Activated CD8-positive, alpha-beta memory T cell treated with anti-CD3 and anti-CD28 coated beads for 24 hours (primary cell): ENCODE measurements around the gene FGF18.

Experiments used
- DNase-seq: peaks from one replicate; pipeline ENCODE4 v3.0.0-alpha.2; 2020

Gene FGF18

DNA sequence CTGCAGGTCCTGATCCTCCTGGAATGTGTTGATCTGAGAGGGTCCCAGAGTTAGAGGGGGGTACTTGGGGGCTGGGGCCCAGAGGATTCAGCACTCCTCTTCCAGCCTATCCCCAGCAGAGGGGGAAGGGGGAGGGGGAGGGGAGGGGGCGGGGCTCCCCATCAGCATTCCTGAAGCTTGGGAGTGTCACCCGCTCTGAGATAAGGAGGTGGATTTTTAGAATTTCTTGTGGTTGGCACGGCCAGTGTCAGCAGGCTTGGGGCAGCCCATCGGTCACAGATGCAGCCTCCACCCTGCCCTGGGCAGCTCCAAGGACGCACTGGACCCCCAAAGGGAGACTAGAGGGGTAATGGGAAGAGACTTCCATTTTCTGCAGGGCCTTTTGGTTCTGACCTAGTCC, 5.3 kb downstream of the FGF18 start:
- DNase-seq = no peak

DNA sequence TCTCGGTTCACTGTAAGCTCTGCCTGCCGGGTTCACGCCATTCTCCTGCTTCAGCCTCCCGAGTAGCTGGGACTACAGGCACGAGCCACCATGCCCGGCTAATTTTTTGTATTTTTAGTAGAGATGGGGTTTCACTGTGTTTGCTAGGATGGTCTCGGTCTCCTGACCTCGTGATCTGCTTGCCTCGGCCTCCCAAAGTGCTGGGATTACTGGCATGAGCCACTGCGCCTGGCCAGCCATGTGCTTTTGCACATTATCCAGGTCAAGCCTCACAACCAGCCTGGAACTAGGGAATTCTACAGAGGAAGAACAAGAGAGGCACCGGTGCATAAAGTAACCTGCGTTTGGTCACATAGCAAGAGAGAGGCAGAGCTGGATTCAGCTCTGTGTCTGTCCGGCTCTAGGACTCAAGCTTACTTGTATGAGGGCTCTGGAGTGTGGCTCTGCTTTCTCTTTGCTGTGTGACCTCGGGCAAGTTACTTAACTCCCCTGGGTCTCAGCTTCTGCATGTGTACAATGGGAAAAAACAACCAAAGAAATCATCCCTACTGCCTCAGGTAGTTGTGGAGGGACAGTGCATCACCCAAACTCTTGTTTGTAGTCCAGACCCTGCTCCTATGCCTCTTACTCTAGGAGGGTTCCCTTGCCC, 6.3 kb downstream of the FGF18 start:
- DNase-seq = no peak

DNA sequence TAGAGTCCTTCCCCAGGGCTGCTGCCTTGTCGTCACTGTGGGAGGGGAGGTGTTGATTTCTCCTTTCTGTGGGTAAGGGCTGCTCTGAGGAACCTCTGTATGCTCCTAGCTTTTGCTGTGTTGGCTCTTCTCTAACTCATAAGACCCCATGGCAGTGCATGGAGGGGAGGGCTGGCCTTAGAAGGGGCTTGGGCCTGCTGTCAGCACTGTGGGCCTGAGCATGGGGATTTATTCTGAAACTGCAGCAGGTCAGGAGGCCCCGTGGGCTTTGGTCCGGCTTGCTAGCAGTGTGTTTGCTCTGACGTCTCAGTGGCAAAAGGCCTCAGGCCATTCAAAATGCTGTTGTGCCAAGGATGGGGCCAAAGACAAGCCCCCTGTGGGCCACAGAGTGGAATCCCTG, 6.8 kb downstream of the FGF18 start:
- no peak for DNase-seq

DNA sequence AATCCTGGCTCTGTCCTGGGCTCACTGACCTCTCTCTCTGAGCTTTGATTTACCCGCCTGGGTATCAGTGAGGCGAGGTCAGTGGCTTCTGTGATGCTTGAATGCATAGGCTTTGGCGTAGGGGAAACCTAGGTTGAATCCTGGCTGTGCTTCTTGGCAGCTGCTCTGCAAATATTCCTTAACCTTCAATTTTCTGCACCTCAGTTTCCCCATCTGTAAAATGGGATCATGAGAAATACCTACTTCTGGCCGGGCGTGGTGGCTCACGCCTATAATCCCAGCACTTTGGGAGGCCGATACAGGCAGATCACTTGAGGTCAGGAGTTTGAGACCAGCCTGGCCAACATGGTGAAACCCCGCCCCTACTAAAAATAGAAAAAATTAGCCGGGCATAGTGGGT, 7.2 kb downstream of the FGF18 start:
- DNase-seq = no peak

DNA sequence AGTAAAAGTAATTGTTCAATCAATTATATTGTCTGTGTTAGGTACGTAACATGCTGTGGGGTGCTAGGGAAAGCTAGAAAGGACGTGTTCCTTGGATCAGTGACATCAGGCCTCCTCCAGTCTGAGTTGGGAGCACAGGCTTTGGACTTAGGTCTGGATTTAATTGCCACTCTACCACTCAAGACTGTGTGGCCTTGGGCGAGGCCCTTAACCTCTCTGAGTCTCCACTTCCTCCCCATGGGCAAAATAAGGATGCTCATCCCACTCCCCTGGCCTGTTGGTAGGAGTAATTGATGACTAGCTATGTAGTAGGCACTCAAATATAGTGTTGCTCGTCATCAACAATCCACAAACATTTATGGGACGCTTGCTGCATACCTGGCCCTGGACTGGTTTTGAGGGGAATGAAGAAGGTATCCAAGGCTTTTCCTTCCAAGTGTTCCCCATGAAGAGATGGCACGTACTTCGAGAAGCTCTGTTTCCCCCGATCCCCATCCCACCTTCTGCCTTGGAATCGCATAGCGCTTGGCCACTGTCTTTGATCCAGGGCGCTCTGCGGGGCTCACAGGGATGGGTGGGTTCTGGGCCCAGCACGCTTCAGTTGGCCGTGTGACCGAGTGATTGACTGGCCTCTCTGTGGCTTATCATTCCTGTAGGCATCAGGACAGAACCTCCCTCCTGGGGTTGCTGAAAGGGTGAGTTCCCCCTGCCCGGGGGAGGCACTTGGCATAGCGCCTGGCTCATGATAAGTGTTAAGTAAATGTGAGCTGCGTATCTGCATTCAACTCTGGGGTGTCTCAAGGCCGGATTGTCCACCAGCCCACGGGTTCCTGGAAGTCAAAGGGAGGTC, 8.1 kb downstream of the FGF18 start:
- DNase-seq = no peak

DNA sequence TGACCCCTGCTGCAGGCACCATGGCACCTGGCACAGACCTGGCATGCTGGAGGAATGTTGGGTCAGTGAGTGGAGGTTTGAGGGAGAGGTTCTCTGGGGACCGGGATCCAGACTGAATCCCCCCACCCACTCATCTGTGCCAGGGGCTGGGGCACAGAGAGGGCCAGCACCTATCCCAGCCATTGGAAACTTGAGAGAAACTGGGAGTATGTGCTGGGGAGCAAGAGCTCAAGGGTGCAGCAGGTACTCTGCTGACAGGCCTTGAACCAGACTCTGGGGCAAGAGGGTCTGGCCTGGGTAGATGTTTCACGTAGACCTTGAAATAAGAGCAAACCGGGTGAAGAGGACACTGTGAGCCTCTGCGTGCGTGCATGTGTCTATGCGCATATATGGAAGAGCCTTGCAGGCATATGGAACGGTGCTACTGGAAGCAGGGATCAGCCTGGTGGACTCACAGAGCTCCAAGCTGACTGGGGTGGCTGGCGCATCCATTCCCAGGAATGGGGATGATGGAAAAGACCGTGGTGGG, 8.8 kb downstream of the FGF18 start:
- no peak for DNase-seq

DNA sequence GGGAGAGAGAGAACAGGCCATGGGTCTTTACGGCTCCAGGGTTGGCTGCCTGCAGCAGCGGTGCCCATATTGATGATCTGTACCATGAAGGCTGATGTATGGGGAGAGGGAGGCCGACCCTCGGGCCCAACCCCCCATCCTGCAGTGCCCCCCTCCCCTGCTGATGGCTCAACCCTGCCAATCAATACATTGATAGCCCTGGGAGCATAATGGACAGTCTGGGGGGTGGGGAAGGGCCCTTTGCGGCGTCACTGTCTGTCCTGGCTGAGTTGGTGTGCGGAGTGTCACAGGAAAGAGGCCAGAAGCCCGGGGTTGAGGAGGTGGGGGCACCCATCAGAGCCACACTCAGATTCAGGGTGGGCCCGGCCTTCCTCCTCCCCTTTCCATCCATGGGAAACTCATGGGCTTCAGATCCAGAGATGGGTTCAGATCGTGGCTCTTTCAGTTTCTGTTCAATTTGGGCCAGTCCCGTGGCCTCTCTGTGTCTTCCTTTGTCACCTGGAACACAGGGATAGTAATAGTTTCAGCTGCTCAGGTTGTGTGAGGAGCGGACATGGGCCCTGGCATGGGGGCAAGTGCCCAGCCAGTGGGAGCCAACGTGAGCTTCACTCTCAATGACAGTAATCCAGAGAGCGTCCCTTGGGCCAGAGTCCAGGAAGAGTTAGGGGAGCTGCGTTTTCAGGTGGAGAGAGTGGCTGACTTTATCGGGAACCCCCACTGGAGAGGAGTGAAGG, 9.5 kb downstream of the FGF18 start:
- DNase-seq = no peak

DNA sequence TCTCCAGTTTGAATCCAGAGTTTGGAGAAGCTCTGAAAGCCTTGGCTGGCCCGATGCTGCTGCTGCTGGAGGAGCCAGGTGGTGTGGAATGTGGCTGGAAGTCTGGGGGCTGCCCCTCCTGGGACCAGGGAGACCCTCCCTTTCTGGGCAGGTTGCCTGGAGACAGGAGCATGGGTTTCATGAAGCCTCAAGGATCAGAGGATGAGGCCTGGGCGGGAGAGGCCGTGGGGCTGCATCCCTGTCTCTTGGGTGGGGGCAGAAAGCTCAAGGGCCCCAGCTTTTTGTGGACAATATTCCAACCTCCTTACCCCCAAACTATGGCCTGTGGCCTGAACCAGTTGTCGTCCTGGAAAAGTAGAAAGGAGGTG, 10.1 kb downstream of the FGF18 start:
- no peak for DNase-seq

DNA sequence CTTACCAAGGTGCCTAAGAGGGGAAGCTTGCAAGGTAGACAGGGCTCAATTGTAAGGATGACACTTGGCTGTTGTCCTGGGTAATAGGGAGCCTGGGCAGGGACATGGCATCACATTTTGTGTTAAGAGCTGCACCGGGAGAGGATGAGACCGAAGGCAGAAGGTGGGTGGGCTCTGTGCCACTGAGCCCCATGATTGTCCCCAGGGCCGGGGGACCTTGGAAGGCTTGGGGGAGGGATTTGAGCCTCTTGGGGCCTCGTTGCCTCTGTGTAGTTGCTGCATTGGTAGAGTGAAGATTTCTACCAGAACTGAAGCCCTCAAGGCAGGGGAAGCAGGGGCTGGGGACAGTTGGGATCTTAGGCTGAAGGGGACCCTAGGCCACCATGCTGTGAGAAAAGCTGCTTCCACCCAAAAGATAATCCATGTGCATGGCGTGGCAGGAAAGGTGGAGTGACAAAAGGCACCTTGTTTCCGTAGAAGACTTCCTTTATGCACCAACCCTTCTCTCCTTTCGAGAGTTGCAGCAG, 11.9 kb downstream of the FGF18 start:
- no peak for DNase-seq

DNA sequence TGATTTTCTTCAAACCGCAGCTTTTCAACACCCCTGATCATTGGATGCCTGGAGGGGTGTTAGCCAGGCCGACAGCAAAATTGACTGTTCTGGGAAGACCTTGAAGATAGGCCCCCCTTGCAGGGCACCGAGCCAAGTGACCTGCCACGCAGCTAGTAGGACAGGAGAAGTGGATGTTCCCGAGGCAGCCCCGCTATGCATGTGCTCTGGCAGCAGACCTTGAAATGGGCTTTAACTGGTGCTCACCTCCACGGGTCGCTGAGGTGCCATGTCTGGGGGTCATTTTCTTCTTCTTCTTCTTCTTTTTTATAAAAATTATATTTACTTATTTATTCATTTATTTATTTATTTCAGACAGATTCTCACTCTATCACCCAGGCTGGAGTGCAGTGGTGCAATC, 12.6 kb downstream of the FGF18 start:
- no peak for DNase-seq

DNA sequence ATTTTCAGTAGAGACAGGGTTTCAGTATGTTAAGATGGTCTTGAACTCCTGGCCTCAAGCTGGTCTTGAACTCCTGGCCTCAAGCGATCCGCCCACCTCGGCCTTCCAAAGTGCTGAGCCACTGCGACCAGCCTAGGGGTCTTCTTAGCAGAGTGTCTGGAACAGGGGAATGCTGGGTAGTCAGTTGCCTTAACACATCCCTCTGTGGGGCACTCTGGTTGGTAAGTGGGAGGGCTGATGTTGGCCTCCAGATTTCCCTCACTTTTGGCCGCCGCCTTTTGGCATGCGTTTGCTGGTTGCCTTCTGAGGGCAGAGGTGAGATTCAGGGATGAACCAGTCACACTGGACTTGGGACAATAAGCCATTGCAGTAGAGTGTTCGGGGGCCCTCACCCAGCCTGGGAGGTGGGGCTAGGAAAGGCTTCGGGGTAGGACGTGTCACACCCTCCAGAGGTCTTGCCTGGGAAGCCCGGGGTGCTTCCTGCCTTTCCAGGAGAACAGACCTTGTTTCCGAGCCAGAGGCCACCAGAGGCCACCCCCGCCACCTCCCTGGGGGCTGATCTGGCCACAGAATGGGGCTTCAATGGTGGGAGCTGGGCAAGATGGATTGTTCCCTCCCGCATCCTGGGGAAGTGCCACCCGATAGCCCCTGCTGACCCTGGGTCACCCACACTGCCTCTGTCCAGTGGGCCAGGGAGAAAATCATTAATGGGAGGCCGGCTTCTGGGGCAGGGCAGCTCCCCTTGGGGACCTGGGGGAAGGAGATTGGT, 13.3 kb downstream of the FGF18 start:
- DNase-seq = no peak

DNA sequence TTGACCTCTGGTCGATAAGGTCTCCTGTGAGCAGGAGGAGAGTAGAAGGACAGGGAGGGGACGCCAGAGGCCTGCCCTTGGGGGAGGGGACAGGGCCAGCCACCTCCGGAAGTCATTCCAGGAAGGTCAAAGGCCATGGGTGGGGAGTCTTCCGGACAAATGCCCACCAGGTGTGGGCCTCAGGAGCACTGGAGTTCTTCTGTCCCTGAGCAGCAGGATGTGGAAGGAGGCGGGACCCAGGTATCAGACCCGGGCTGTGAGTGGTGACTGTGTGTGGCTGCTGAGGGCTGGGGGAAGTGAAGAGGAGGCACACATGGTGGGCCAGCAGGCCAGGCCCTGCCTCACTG, 13.9 kb downstream of the FGF18 start:
- no peak for DNase-seq

DNA sequence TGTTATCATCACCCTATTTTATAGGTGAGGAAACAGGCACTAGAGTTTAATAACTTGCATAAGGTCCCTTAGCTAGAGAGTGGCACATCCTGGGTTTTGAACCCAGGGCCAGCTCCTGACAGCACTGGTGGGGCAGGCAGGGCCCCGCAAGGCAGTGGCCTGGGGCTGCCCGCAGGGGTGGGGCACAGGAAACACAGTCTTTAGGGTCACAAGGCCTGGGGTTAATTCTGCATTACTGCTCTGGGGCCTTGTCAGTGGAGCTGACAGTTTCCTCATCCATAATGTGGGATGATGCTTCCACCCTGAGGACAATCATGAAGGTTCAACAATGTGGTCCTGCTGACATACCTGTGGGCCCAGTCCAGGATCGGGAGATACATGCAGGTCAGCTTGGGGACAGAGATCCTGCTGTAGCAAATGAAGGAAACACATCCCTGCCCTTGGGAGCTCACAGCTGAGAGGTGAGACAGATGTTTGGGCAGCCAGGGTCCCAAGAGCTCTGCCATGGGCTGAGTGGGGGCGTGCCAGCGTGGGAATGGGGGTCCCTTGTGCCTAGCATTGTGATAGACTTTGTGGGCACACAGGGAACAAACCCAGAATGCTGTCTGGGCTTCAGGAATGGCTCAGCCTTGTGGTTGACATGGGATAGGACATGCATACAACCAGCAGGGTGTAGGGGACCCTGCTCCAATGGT, 14.7 kb downstream of the FGF18 start:
- DNase-seq = no peak

DNA sequence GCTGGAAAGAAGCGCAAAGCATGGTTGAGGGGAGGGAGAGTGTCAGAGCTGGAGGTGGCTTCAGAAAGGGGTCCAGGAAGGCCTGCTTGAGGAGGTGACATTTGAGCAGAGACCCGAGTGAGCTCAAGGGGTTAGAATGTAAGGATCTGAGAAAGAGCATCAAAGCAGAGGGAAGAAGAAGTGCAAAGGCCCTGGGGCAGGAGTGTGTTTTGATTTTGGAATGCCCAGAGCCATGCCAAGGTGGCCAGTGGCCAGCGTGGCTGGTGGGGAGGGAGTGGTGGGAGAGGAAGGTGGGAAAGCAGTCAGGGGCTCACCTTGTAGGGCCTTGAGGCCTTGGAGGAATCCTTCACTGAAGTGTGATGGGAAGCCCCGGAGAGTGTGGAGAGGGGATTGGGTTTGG, 15.4 kb downstream of the FGF18 start:
- DNase-seq = no peak

DNA sequence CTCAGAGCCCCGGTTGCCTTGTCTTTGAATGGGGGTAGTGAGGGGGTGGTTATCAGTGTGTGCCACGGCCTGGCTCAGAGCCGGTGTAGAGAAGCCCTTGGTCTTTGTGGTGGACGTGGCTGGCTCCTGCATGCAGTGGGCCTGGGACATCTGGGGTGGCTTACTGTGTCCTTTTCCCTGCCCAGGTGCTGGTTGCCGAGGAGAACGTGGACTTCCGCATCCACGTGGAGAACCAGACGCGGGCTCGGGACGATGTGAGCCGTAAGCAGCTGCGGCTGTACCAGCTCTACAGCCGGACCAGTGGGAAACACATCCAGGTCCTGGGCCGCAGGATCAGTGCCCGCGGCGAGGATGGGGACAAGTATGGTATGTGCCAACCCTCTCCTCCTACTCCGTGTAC, 16.5 kb downstream of the FGF18 start:
- DNase-seq = no peak

DNA sequence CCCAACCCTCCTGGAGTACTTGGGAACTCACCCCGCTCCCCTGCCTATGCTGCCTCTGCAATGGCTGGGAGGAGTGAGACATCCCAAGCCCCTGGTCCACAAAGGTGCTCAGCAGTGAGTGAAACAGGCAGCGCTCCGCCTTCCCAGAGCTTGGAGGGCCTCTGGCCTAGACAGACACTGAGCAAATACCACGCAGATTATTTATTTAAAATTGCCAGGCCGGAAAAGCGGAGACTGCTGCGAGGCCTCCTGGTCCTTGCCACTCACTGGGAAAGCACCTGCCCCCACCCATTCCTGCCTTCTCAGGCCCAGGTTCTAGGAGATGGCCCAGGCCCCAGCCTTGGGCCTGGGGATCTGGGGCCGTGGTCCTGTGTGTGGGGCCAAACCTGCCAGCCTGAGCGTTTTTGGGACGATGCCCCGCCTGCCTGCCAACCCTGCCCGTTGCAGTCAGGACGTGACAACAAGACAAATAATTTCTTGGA, 17.4 kb downstream of the FGF18 start:
- DNase-seq = no peak

DNA sequence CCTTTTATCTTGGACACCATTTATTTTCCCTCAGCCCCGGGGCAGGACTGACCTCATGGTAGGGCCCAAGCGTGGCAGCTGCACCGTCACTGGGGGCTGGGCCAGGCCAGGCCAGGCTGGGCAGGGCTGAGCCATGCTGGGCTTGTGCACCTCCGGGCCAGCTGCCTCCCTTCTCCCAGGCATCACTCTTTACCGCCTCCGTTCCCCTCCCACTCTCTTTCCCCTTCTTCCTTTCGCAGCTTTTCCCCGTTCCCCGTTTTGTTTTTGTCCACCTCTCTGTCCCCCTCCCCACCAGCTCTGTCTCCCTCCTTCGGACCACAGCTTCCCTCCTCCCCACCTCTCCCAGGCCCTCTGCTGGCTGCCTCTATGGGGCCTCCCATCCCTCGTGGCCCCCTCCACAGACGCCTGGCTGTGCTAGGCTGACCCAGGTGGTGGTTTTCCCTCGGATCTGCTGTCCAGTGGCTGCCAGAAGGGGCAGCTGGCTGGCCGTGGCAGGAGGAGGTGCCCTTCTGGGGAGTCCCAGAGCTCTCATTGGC, 17.9 kb downstream of the FGF18 start:
- DNase-seq = no peak

DNA sequence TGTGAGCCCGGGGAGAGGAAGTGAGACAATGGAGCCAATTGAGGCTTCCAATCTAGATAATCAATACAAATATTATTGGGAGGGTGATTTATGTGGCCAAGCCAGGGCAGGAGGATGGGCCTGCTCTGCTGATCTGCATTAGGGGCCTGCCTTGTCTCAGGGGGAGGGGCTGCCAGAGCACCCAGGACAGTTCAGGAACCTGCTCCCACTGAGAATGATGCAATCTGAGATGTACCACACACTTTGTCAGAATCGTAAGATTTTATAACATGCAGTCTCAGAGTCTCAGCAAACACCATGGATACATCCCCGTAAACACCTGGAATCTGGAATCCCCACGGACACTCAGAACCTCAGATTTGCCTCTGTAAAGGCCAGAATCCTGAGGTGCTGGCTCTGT, 19.3 kb downstream of the FGF18 start:
- DNase-seq = no peak

DNA sequence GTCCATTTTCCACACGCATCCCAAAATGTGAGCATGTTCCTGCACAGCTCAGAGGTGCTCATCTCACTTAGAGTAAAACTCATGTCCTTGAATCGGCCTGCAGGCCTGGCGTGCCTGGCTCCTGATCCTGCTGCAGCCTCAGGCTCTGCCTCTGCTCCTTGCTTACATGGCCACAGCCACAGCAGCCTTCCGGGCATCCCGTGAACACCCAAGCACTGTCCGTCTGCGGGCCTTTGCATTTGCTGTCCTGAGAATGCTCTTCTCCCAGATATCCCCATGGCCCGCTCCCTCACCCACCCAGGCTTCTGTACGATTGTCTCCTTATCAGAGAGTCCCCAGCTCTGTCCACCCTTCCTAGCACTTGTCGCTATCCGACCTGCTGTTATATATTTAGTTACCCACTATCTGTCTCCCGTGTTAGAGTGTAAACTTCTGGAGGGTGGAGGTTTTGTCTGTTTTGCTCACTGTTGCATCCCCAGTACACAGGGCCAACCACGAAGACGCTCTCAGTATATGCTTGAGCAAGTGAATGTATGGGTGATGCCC, 21.9 kb downstream of the FGF18 start:
- no peak for DNase-seq

DNA sequence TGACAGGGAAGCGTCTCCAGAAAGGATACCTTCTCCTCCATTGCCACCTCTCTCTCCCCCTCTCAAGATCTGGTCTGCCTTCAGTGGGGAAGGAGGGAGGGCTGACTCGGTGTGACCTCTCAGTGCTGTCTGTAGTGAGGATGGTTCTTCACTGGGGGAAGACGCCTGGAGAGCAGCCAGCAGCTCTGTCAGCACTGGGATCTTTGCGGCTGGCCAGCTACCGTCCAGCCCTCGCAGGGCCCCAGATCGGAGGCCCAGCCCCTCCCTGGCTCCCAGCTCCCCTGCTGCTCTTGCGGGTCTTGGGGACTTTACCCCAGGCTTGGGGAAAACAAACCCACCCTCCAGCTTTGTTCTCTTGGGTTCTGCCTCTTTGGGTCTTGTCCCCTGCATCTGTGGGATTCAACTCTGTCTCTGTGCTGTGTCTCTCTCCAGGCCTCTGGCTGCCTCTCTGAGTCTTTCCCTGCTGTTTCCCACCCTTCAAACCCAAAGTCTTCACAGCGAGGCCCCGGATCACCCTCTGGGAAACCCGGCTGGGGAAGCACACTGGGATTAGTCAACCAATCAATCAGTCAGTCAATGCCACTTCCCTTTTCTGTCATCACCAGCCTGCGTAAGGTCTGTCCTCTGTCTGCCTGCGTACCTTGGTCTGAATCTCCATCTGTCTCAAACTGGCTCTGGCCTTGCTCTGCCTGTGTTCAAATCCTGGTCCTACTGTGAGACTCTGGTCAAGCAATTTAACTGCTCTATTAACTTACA, 23.0 kb downstream of the FGF18 start:
- DNase-seq = no peak

DNA sequence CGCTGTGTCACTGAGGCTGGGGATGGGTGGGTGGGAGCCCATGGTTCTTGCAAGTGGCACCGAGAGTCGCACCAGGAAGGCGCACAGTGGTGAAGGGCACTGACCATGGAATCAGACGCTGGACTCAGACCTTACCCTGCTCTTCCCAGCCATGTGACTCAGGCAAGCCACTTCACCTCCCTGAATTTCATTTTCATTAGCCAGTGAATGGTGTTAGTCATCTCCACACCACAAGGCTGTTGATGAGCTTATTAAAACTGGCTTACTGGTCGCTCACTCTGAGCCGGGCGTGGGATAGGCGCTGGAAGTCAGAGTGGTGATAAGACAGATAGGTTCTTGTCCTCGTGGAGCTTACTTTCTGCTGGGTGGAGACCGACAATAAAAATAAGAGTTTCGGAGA, 25.1 kb downstream of the FGF18 start:
- DNase-seq = no peak
